ENCODE measurements around the gene KRT76.

KRT76 gene

GRCh38 chr12:52722680-52723079, 54.5 kb downstream of the KRT76 start:
- TF ChIP-seq CTCF (IDR thresholded peaks at IDR 0.05; ENCODE audit: insufficient read depth, low read length) (no peak), POLR2AphosphoS5 (IDR thresholded peaks at IDR 0.05; ENCODE audit: low read depth) (no peak), SPI1 (IDR thresholded peaks at IDR 0.05; ENCODE audit: borderline replicate concordance, low read depth) (no peak), REST (IDR thresholded peaks at IDR 0.05; ENCODE audit: insufficient replicate concordance, low read depth) (no peak), GABPA (IDR thresholded peaks at IDR 0.05; ENCODE audit: low read depth) (no peak)
- no peak overlapping the region for H3K4me3 ChIP-seq (replicated peaks; ENCODE audit: insufficient read depth, low read length)
- no peak overlapping the region for H3K27ac ChIP-seq (replicated peaks)
- DNase-seq (ENCODE audit: low read depth in 1 of 2, low spot score in 1 of 2), result no peak
- H3K27me3 ChIP-seq (ENCODE audit: insufficient read depth, poor library complexity, severe bottlenecking), result no peaks in the 10 kb centered on the region

- no peak overlapping the region for H3K27ac ChIP-seq (replicated peaks)
- TF ChIP-seq POLR2AphosphoS5 (IDR thresholded peaks at IDR 0.05; ENCODE audit: low read depth) (no peak), GABPA (IDR thresholded peaks at IDR 0.05; ENCODE audit: low read depth) (no peak), CTCF (IDR thresholded peaks at IDR 0.05; ENCODE audit: insufficient read depth, low read length) (no peak), SPI1 (IDR thresholded peaks at IDR 0.05; ENCODE audit: borderline replicate concordance, low read depth) (no peak), REST (IDR thresholded peaks at IDR 0.05; ENCODE audit: insufficient replicate concordance, low read depth) (no peak)
- H3K27me3 ChIP-seq (ENCODE audit: insufficient read depth, poor library complexity, severe bottlenecking), result no peaks in the 10 kb centered on the region
- DNase-seq (ENCODE audit: low read depth in 1 of 2, low spot score in 1 of 2), result peak; percentile 8 to 29
- no peak overlapping the region for H3K4me3 ChIP-seq (replicated peaks; ENCODE audit: insufficient read depth, low read length)
Observed at GRCh38 chr12:52721838-52722470, 55.2 kb downstream of the KRT76 start.

- H3K27me3 ChIP-seq (ENCODE audit: insufficient read depth, poor library complexity, severe bottlenecking), result peaks cover 5% of the 10 kb centered on the region
- TF ChIP-seq CTCF (IDR thresholded peaks at IDR 0.05; ENCODE audit: insufficient read depth, low read length) (no peak), GABPA (IDR thresholded peaks at IDR 0.05; ENCODE audit: low read depth) (no peak), SPI1 (IDR thresholded peaks at IDR 0.05; ENCODE audit: borderline replicate concordance, low read depth) (no peak), REST (IDR thresholded peaks at IDR 0.05; ENCODE audit: insufficient replicate concordance, low read depth) (no peak), POLR2AphosphoS5 (IDR thresholded peaks at IDR 0.05; ENCODE audit: low read depth) (no peak)
Observed at GRCh38 chr12:52720365-52720886, 56.7 kb downstream of the KRT76 start.

More at GRCh38 chr12:52720365-52720886, 56.7 kb downstream of the KRT76 start:
- DNase-seq (ENCODE audit: low read depth in 1 of 2, low spot score in 1 of 2), result no peak
- Histone ChIP-seq H3K4me3 (replicated peaks; ENCODE audit: insufficient read depth, low read length) (no peak overlapping the region), H3K27ac (replicated peaks) (no peak overlapping the region)

All from HL-60 (cell line).